Measurements from ENCODE around the gene SLC12A1. TPM values are rescaled to one million over a fixed set of nuclear protein-coding genes. Genes with fewer than 3 reads are reported as not detected.
A peak's percentile ranks its signal among the peaks of the same experiment; 100 is the strongest.

SLC12A1 gene
- total RNA-seq, 1 donor from 2014 or later = not detected

- DNase-seq (ENCODE audit: low spot score) = no peak
- intact Hi-C loops (cut with micrococcal nuclease) = no loop called here
- no peaks in the 10 kb centered on the region for H3K4me1 Mint-ChIP-seq (ENCODE audit: low read depth)
- H3K27me3 Mint-ChIP-seq (ENCODE audit: insufficient read depth) = peaks cover 2% of the 10 kb centered on the region
- no peak overlapping the region for H3K4me3 Mint-ChIP-seq
- H3K9me3 Mint-ChIP-seq = no peaks in the 10 kb centered on the region
- no peak overlapping the region for H3K27ac Mint-ChIP-seq
- H3K36me3 Mint-ChIP-seq (ENCODE audit: low read depth) = no peaks in the 10 kb centered on the region
These were observed 47.1 kb downstream of the SLC12A1 start for GRCh38 chr15:48253172-48253571.

- Mint-ChIP-seq H3K27me3 (ENCODE audit: insufficient read depth) (peaks cover 11% of the 10 kb centered on the region), H3K36me3 (ENCODE audit: low read depth) (no peaks in the 10 kb centered on the region), H3K4me1 (ENCODE audit: low read depth) (no peaks in the 10 kb centered on the region), H3K9me3 (no peaks in the 10 kb centered on the region), H3K4me3 (no peak overlapping the region), H3K27ac (no peak overlapping the region)
- intact Hi-C loops (cut with micrococcal nuclease) = no loop called here
- DNase-seq (ENCODE audit: low spot score) = no peak
These were observed 59.0 kb downstream of the SLC12A1 start for GRCh38 chr15:48265135-48265534.

- no peaks in the 10 kb centered on the region for H3K36me3 Mint-ChIP-seq (ENCODE audit: low read depth)
- no peaks in the 10 kb centered on the region for H3K4me1 Mint-ChIP-seq (ENCODE audit: low read depth)
- H3K9me3 Mint-ChIP-seq = no peaks in the 10 kb centered on the region
- peaks cover 12% of the 10 kb centered on the region for H3K27me3 Mint-ChIP-seq (ENCODE audit: insufficient read depth)
- no peak overlapping the region for H3K4me3 Mint-ChIP-seq
- DNase-seq (ENCODE audit: low spot score) = no peak
- no peak overlapping the region for H3K27ac Mint-ChIP-seq
- intact Hi-C loops (cut with micrococcal nuclease) = no loop called here
These were observed 60.1 kb downstream of the SLC12A1 start for GRCh38 chr15:48266024-48266689.

- DNase-seq (ENCODE audit: low spot score) = no peak
- Mint-ChIP-seq H3K4me3 (no peak overlapping the region), H3K27ac (no peak overlapping the region), H3K36me3 (ENCODE audit: low read depth) (no peaks in the 10 kb centered on the region), H3K27me3 (ENCODE audit: insufficient read depth) (peaks cover 10% of the 10 kb centered on the region), H3K4me1 (ENCODE audit: low read depth) (no peaks in the 10 kb centered on the region), H3K9me3 (no peaks in the 10 kb centered on the region)
- intact Hi-C loops (cut with micrococcal nuclease) = no loop called here
These were observed 61.7 kb downstream of the SLC12A1 start for GRCh38 chr15:48267766-48268165.

- no peak for DNase-seq (ENCODE audit: low spot score)
- Mint-ChIP-seq H3K4me3 (no peak overlapping the region), H3K9me3 (no peaks in the 10 kb centered on the region), H3K27ac (no peak overlapping the region), H3K36me3 (ENCODE audit: low read depth) (no peaks in the 10 kb centered on the region), H3K4me1 (ENCODE audit: low read depth) (no peaks in the 10 kb centered on the region), H3K27me3 (ENCODE audit: insufficient read depth) (peaks cover 3% of the 10 kb centered on the region)
- intact Hi-C loops (cut with micrococcal nuclease) = no loop called here
These were observed 66.9 kb downstream of the SLC12A1 start for GRCh38 chr15:48273049-48273448.

- no peaks in the 10 kb centered on the region for H3K27me3 Mint-ChIP-seq (ENCODE audit: insufficient read depth)
- H3K4me1 Mint-ChIP-seq (ENCODE audit: low read depth) = no peaks in the 10 kb centered on the region
- H3K36me3 Mint-ChIP-seq (ENCODE audit: low read depth) = no peaks in the 10 kb centered on the region
- DNase-seq (ENCODE audit: low spot score) = no peak
- H3K27ac Mint-ChIP-seq = no peak overlapping the region
- H3K4me3 Mint-ChIP-seq = no peak overlapping the region
- no peaks in the 10 kb centered on the region for H3K9me3 Mint-ChIP-seq
- intact Hi-C loops (cut with micrococcal nuclease) = no loop called here
These were observed 72.6 kb downstream of the SLC12A1 start for GRCh38 chr15:48278666-48279065.

GRCh38 chr15:48279608-48280007, 73.5 kb downstream of the SLC12A1 start:
- Mint-ChIP-seq H3K4me1 (ENCODE audit: low read depth) (no peaks in the 10 kb centered on the region), H3K36me3 (ENCODE audit: low read depth) (no peaks in the 10 kb centered on the region), H3K9me3 (no peaks in the 10 kb centered on the region), H3K27me3 (ENCODE audit: insufficient read depth) (peaks cover 1% of the 10 kb centered on the region), H3K27ac (no peak overlapping the region), H3K4me3 (no peak overlapping the region)
- DNase-seq (ENCODE audit: low spot score) = no peak
- intact Hi-C loops (cut with micrococcal nuclease) = loop anchor here (10.0 kb wide), 1 partner anchor 565 kb away; the partner anchor contains the start of gene SEMA6D

- no peak for DNase-seq (ENCODE audit: low spot score)
- Mint-ChIP-seq H3K27ac (no peak overlapping the region), H3K27me3 (ENCODE audit: insufficient read depth) (peaks cover 6% of the 10 kb centered on the region), H3K4me1 (ENCODE audit: low read depth) (peaks cover 7% of the 10 kb centered on the region), H3K4me3 (no peak overlapping the region), H3K36me3 (ENCODE audit: low read depth) (no peaks in the 10 kb centered on the region), H3K9me3 (no peaks in the 10 kb centered on the region)
- intact Hi-C loops (cut with micrococcal nuclease) = loop anchor here (10.0 kb wide), 1 partner anchor 567 kb away; the partner anchor contains the start of gene SEMA6D
These were observed 75.6 kb downstream of the SLC12A1 start for GRCh38 chr15:48281674-48282073.

GRCh38 chr15:48282216-48282615, 76.1 kb downstream of the SLC12A1 start:
- intact Hi-C loops (cut with micrococcal nuclease) = loop anchor here (10.0 kb wide), 1 partner anchor 567 kb away; the partner anchor contains the start of gene SEMA6D
- no peak overlapping the region for H3K4me3 Mint-ChIP-seq
- no peaks in the 10 kb centered on the region for H3K36me3 Mint-ChIP-seq (ENCODE audit: low read depth)
- no peak for DNase-seq (ENCODE audit: low spot score)
- H3K27me3 Mint-ChIP-seq (ENCODE audit: insufficient read depth) = peaks cover 6% of the 10 kb centered on the region
- H3K9me3 Mint-ChIP-seq = no peaks in the 10 kb centered on the region
- peaks cover 7% of the 10 kb centered on the region for H3K4me1 Mint-ChIP-seq (ENCODE audit: low read depth)
- H3K27ac Mint-ChIP-seq = no peak overlapping the region

GRCh38 chr15:48283396-48284145, 77.5 kb downstream of the SLC12A1 start:
- DNase-seq (ENCODE audit: low spot score) = no peak
- no peak overlapping the region for H3K4me3 Mint-ChIP-seq
- no peaks in the 10 kb centered on the region for H3K36me3 Mint-ChIP-seq (ENCODE audit: low read depth)
- no peaks in the 10 kb centered on the region for H3K9me3 Mint-ChIP-seq
- peaks cover 6% of the 10 kb centered on the region for H3K27me3 Mint-ChIP-seq (ENCODE audit: insufficient read depth)
- H3K27ac Mint-ChIP-seq = no peak overlapping the region
- H3K4me1 Mint-ChIP-seq (ENCODE audit: low read depth) = peaks cover 7% of the 10 kb centered on the region
- intact Hi-C loops (cut with micrococcal nuclease) = loop anchor here (2.0 to 10.0 kb wide), 2 partner anchors 295 to 569 kb away; partner anchors contain the start of gene SEMA6D

GRCh38 chr15:48285329-48286214, 79.5 kb downstream of the SLC12A1 start:
- intact Hi-C loops (cut with micrococcal nuclease) = loop anchor here (2.0 to 10.0 kb wide), 3 partner anchors 173 to 571 kb away; partner anchors contain the start of gene SEMA6D
- Mint-ChIP-seq H3K9me3 (no peaks in the 10 kb centered on the region), H3K4me1 (ENCODE audit: low read depth) (peaks cover 7% of the 10 kb centered on the region), H3K27ac (no peak overlapping the region), H3K36me3 (ENCODE audit: low read depth) (no peaks in the 10 kb centered on the region), H3K4me3 (no peak overlapping the region), H3K27me3 (ENCODE audit: insufficient read depth) (peaks cover 6% of the 10 kb centered on the region)
- peak; percentile 19 for DNase-seq (ENCODE audit: low spot score)

GRCh38 chr15:48289628-48290027, 83.5 kb downstream of the SLC12A1 start:
- Mint-ChIP-seq H3K27ac (no peak overlapping the region), H3K4me3 (no peak overlapping the region), H3K36me3 (ENCODE audit: low read depth) (no peaks in the 10 kb centered on the region), H3K27me3 (ENCODE audit: insufficient read depth) (peaks cover 4% of the 10 kb centered on the region), H3K9me3 (no peaks in the 10 kb centered on the region), H3K4me1 (ENCODE audit: low read depth) (peaks cover 11% of the 10 kb centered on the region)
- DNase-seq (ENCODE audit: low spot score) = no peak
- intact Hi-C loops (cut with micrococcal nuclease) = loop anchor here (5.0 to 10.0 kb wide), 2 partner anchors 177 to 575 kb away; partner anchors contain the start of gene SEMA6D
